Hepatocyte (in vitro differentiated cells): ENCODE measurements around the gene CGB1.

Experiments
- CTCF ChIP-seq: fragments of 200-600 bp; sonication (generic); IDR thresholded peaks from 2 replicates; pipeline ENCODE4 v1.5.1; 2016; ENCODE audit warnings: antibody characterized with exemption, mild to moderate bottlenecking; ENCODE audit not compliant: poor library complexity
- EZH2 ChIP-seq: fragments of 200-600 bp; sonication (generic); IDR thresholded peaks from 2 replicates; pipeline ENCODE4 v1.6.1; 2016; ENCODE audit warnings: antibody characterized with exemption, mild to moderate bottlenecking, borderline replicate concordance
- EZH2phosphoT487 ChIP-seq: fragments of 200-600 bp; sonication (generic); IDR thresholded peaks from one replicate; pipeline ENCODE4 v1.6.1; 2018; ENCODE audit warnings: antibody characterized with exemption, mild to moderate bottlenecking, low read depth, moderate library complexity; ENCODE audit not compliant: unreplicated experiment, severe bottlenecking

- TF ChIP-seq CTCF, result no peak
- no peak for TF ChIP-seq EZH2
- no peak for TF ChIP-seq EZH2phosphoT487
Observed at GRCh38 chr19:49058562-49058961, 21.9 kb upstream of the CGB1 start.
